Osteoblast (primary cell): ENCODE data around the gene DNAJC5G. TPM values are rescaled to one million over a fixed set of nuclear protein-coding genes. Genes with fewer than 3 reads are reported as not detected.

Experiments
- DNase-seq: peaks from one replicate; pipeline ENCODE4 v3.0.0; 2011; ENCODE audit warnings: low spot score, mixed read lengths; ENCODE audit not compliant: insufficient read length; ENCODE audit errors: missing footprints
- H2AFZ ChIP-seq: 2 replicates; pipeline ENCODE4 v1.6.0; 2011; ENCODE audit warnings: mild to moderate bottlenecking, low read length
- H3K27ac ChIP-seq: 2 replicates; pipeline ENCODE4 v1.5.1; 2011; ENCODE audit warnings: mild to moderate bottlenecking, low read depth, low read length, moderate library complexity
- H3K27me3 ChIP-seq: 2 replicates; pipeline ENCODE4 v1.6.0; 2012; ENCODE audit warnings: mild to moderate bottlenecking, control low read depth, inconsistent platforms, low read length, moderate library complexity; ENCODE audit not compliant: insufficient read depth
- H3K36me3 ChIP-seq: 2 replicates; pipeline ENCODE4 v1.5.1; 2011; ENCODE audit warnings: mild to moderate bottlenecking, low read length, control low read depth, moderate library complexity; ENCODE audit not compliant: insufficient read depth
- H3K4me1 ChIP-seq: 2 replicates; pipeline ENCODE4 v1.5.1; 2011; ENCODE audit warnings: mild to moderate bottlenecking, low read length, control low read depth, moderate library complexity; ENCODE audit not compliant: insufficient read depth
- H3K4me2 ChIP-seq: 2 replicates; pipeline ENCODE4 v1.6.0; 2011; ENCODE audit warnings: mild to moderate bottlenecking, low read length; ENCODE audit not compliant: insufficient read depth
- H3K4me3 ChIP-seq: fragments of 200-600 bp; sonication (generic); 3 replicates; pipeline ENCODE4 v1.5.1; 2012; ENCODE audit warnings: mild to moderate bottlenecking, low read length, inconsistent platforms; ENCODE audit not compliant: insufficient read depth
- H3K79me2 ChIP-seq: 2 replicates; pipeline ENCODE4 v1.6.0; 2012; ENCODE audit warnings: mild to moderate bottlenecking, low read length, control low read depth, inconsistent platforms; ENCODE audit not compliant: insufficient read depth
- H3K9me3 ChIP-seq: 2 replicates; pipeline ENCODE4 v1.5.1; 2011; ENCODE audit warnings: low read depth, low read length, control low read depth
- H4K20me1 ChIP-seq: 2 replicates; pipeline ENCODE4 v1.6.0; 2012; ENCODE audit warnings: mild to moderate bottlenecking, low read length, control low read depth; ENCODE audit not compliant: insufficient read depth
- CTCF ChIP-seq: IDR thresholded peaks from 2 replicates; pipeline ENCODE4 v1.5.1; 2011; ENCODE audit warnings: mild to moderate bottlenecking, low read depth, low read length, moderate library complexity; ENCODE audit errors: extremely low read depth
- total RNA-seq: library from RNA; depleted of rRNA; stranded (reverse); fragments of >200 nt; gene quantifications from 2 replicates; pipeline ENCODE4 v1.2.3, GENCODE V29; 2012

DNAJC5G gene
- total RNA-seq, 1 donor = not detected

GRCh38 chr2:27303093-27304025 lies 28.1 kb downstream of the DNAJC5G start:
- Histone ChIP-seq H3K4me3 (peak overlapping the region; percentile 53), H3K4me2 (peak overlapping the region; percentile 78), H3K27ac (no peak overlapping the region), H2AFZ (peak overlapping the region; percentile 87), H3K36me3 (no peaks in the 10 kb centered on the region), H3K79me2 (no peaks in the 10 kb centered on the region), H3K27me3 (peaks cover 35% of the 10 kb centered on the region), H3K9me3 (no peaks in the 10 kb centered on the region), H3K4me1 (no peaks in the 10 kb centered on the region), H4K20me1 (peaks cover 6% of the 10 kb centered on the region)
- DNase-seq = peak; percentile 96
- TF ChIP-seq CTCF = peak; percentile 82

- H3K27me3 ChIP-seq = peaks cover 44% of the 10 kb centered on the region
- H3K36me3 ChIP-seq = peaks cover 6% of the 10 kb centered on the region
- TF ChIP-seq CTCF = no peak
- H2AFZ ChIP-seq = no peak overlapping the region
- no peak overlapping the region for H3K4me2 ChIP-seq
- no peak overlapping the region for H3K4me3 ChIP-seq
- H3K79me2 ChIP-seq = no peaks in the 10 kb centered on the region
- no peaks in the 10 kb centered on the region for H3K4me1 ChIP-seq
- peak; percentile 46 for DNase-seq
- H3K27ac ChIP-seq = no peak overlapping the region
- H3K9me3 ChIP-seq = no peaks in the 10 kb centered on the region
- peaks cover 14% of the 10 kb centered on the region for H4K20me1 ChIP-seq
Measured at GRCh38 chr2:27304488-27305240, 29.4 kb downstream of the DNAJC5G start.

GRCh38 chr2:27305516-27305915 lies 30.3 kb downstream of the DNAJC5G start:
- Histone ChIP-seq H3K4me3 (no peak overlapping the region), H3K27me3 (peaks cover 44% of the 10 kb centered on the region), H3K9me3 (no peaks in the 10 kb centered on the region), H2AFZ (no peak overlapping the region), H3K79me2 (no peaks in the 10 kb centered on the region), H4K20me1 (peaks cover 16% of the 10 kb centered on the region), H3K4me1 (no peaks in the 10 kb centered on the region), H3K36me3 (peaks cover 9% of the 10 kb centered on the region), H3K4me2 (no peak overlapping the region), H3K27ac (no peak overlapping the region)
- DNase-seq = peak; percentile 79
- TF ChIP-seq CTCF = no peak

- no peak overlapping the region for H3K4me2 ChIP-seq
Measured at GRCh38 chr2:27306136-27306535, 30.9 kb downstream of the DNAJC5G start.

More at GRCh38 chr2:27306136-27306535, 30.9 kb downstream of the DNAJC5G start:
- Histone ChIP-seq H3K27ac (no peak overlapping the region), H3K4me3 (no peak overlapping the region), H3K9me3 (no peaks in the 10 kb centered on the region), H3K79me2 (no peaks in the 10 kb centered on the region), H3K27me3 (peaks cover 44% of the 10 kb centered on the region), H2AFZ (no peak overlapping the region), H3K36me3 (peaks cover 9% of the 10 kb centered on the region), H4K20me1 (peaks cover 16% of the 10 kb centered on the region), H3K4me1 (no peaks in the 10 kb centered on the region)
- DNase-seq = peak; percentile 31
- TF ChIP-seq CTCF = no peak
